Parathyroid adenoma (tissue), 2 donors: ENCODE data around the gene ADCY2.
A peak's percentile ranks its signal among the peaks of the same experiment; 100 is the strongest.

ENCODE experiments used
- H2AFZ ChIP-seq: fragments of 300-600 bp; sonication (generic); one replicate; pipeline ENCODE4 v1.7.0; 2017; ENCODE audit warnings: antibody characterized with exemption, mild to moderate bottlenecking
- H3K27ac ChIP-seq: fragments of 300-600 bp; sonication (generic); one replicate; pipeline ENCODE4 v1.7.0; 2017
- H3K27me3 ChIP-seq: fragments of 300-600 bp; sonication (generic); one replicate; pipeline ENCODE4 v1.7.0; 2017; ENCODE audit warnings: low read length; ENCODE audit not compliant: control insufficient read depth, insufficient read depth
- H3K36me3 ChIP-seq: fragments of 300-600 bp; sonication (generic); one replicate; pipeline ENCODE4 v1.7.0; 2017; ENCODE audit warnings: low read length; ENCODE audit not compliant: control insufficient read depth, insufficient read depth
- H3K4me1 ChIP-seq: fragments of 300-600 bp; sonication (generic); one replicate; pipeline ENCODE4 v1.7.0; 2017; ENCODE audit warnings: control low read depth
- H3K4me2 ChIP-seq: fragments of 300-600 bp; sonication (generic); one replicate; pipeline ENCODE4 v1.7.0; 2017; ENCODE audit warnings: low read length
- H3K4me3 ChIP-seq: fragments of 300-600 bp; sonication (generic); one replicate; pipeline ENCODE4 v1.7.0; 2017; ENCODE audit warnings: low read depth, low read length
- H3K79me2 ChIP-seq: fragments of 300-600 bp; sonication (generic); one replicate; pipeline ENCODE4 v1.7.0; 2017; ENCODE audit warnings: control low read depth
- H3K9ac ChIP-seq: fragments of 300-600 bp; sonication (generic); one replicate; pipeline ENCODE4 v1.7.0; 2017; ENCODE audit warnings: mild to moderate bottlenecking
- H3K9me3 ChIP-seq: fragments of 300-600 bp; sonication (generic); one replicate; pipeline ENCODE4 v1.7.0; 2017; ENCODE audit warnings: low read length; ENCODE audit not compliant: control insufficient read depth
- CTCF ChIP-seq: fragments of 300-600 bp; sonication (generic); IDR thresholded peaks from one replicate; pipeline ENCODE4 v1.7.0; 2017; ENCODE audit warnings: antibody characterized with exemption, mild to moderate bottlenecking
- donor health status: primary hyperparathyroidism.

The ADCY2 gene

GRCh38 chr5:7823594-7823993 is 427.7 kb downstream of the ADCY2 start:
- Histone ChIP-seq H3K79me2 (no peaks in the 10 kb centered on the region), H3K9me3 (no peaks in the 10 kb centered on the region), H2AFZ (no peak overlapping the region), H3K27me3 (no peaks in the 10 kb centered on the region), H3K27ac (no peak overlapping the region), H3K4me2 (no peak overlapping the region), H3K36me3 (no peaks in the 10 kb centered on the region), H3K4me1 (peaks cover 20% of the 10 kb centered on the region), H3K9ac (no peak overlapping the region), H3K4me3 (no peak overlapping the region)
- no peak for TF ChIP-seq CTCF

GRCh38 chr5:7824995-7825394 is 429.1 kb downstream of the ADCY2 start:
- peaks cover 11% of the 10 kb centered on the region for H3K4me1 ChIP-seq
- TF ChIP-seq CTCF, result no peak
- H3K9me3 ChIP-seq, result no peaks in the 10 kb centered on the region
- no peak overlapping the region for H3K4me2 ChIP-seq
- H2AFZ ChIP-seq, result no peak overlapping the region
- H3K27ac ChIP-seq, result no peak overlapping the region
- no peaks in the 10 kb centered on the region for H3K36me3 ChIP-seq
- no peak overlapping the region for H3K4me3 ChIP-seq
- H3K79me2 ChIP-seq, result no peaks in the 10 kb centered on the region
- H3K9ac ChIP-seq, result no peak overlapping the region
- H3K27me3 ChIP-seq, result no peaks in the 10 kb centered on the region

- no peak overlapping the region for H2AFZ ChIP-seq
- no peaks in the 10 kb centered on the region for H3K9me3 ChIP-seq
Measured at GRCh38 chr5:7825630-7826029, 429.7 kb downstream of the ADCY2 start.

GRCh38 chr5:7827610-7828009 is 431.7 kb downstream of the ADCY2 start:
- Histone ChIP-seq H3K27ac (no peak overlapping the region), H3K9me3 (no peaks in the 10 kb centered on the region), H3K79me2 (no peaks in the 10 kb centered on the region), H3K4me1 (peaks cover 2% of the 10 kb centered on the region), H3K4me3 (no peak overlapping the region), H2AFZ (no peak overlapping the region), H3K27me3 (no peaks in the 10 kb centered on the region), H3K9ac (no peak overlapping the region), H3K4me2 (no peak overlapping the region), H3K36me3 (no peaks in the 10 kb centered on the region)
- TF ChIP-seq CTCF, result peak; percentile 25

More at GRCh38 chr5:7825630-7826029, 429.7 kb downstream of the ADCY2 start:
- no peak for TF ChIP-seq CTCF
- Histone ChIP-seq H3K27me3 (no peaks in the 10 kb centered on the region), H3K4me2 (no peak overlapping the region), H3K79me2 (no peaks in the 10 kb centered on the region), H3K9ac (no peak overlapping the region), H3K4me1 (peaks cover 5% of the 10 kb centered on the region), H3K27ac (no peak overlapping the region), H3K4me3 (no peak overlapping the region), H3K36me3 (no peaks in the 10 kb centered on the region)

GRCh38 chr5:7828269-7828668 is 432.3 kb downstream of the ADCY2 start:
- TF ChIP-seq CTCF, result no peak

More at GRCh38 chr5:7828269-7828668, 432.3 kb downstream of the ADCY2 start:
- no peaks in the 10 kb centered on the region for H3K4me1 ChIP-seq
- H3K36me3 ChIP-seq, result no peaks in the 10 kb centered on the region
- no peak overlapping the region for H3K27ac ChIP-seq
- no peak overlapping the region for H2AFZ ChIP-seq
- H3K9me3 ChIP-seq, result no peaks in the 10 kb centered on the region
- no peaks in the 10 kb centered on the region for H3K79me2 ChIP-seq
- H3K27me3 ChIP-seq, result no peaks in the 10 kb centered on the region
- no peak overlapping the region for H3K4me2 ChIP-seq
- H3K9ac ChIP-seq, result no peak overlapping the region
- no peak overlapping the region for H3K4me3 ChIP-seq
